ENCODE measurements around the gene ORAI3.

GRCh38 chr16:30944352-30944751 is 4.5 kb upstream of the ORAI3 start:
- TF ChIP-seq POLR2AphosphoS5 (IDR thresholded peaks at IDR 0.05; ENCODE audit: insufficient read depth in 1 of 2, low read depth in 1 of 2) (no peak), POLR2A (IDR thresholded peaks at IDR 0.05) (no peak)
- TF ChIP-seq, protein P1, sequence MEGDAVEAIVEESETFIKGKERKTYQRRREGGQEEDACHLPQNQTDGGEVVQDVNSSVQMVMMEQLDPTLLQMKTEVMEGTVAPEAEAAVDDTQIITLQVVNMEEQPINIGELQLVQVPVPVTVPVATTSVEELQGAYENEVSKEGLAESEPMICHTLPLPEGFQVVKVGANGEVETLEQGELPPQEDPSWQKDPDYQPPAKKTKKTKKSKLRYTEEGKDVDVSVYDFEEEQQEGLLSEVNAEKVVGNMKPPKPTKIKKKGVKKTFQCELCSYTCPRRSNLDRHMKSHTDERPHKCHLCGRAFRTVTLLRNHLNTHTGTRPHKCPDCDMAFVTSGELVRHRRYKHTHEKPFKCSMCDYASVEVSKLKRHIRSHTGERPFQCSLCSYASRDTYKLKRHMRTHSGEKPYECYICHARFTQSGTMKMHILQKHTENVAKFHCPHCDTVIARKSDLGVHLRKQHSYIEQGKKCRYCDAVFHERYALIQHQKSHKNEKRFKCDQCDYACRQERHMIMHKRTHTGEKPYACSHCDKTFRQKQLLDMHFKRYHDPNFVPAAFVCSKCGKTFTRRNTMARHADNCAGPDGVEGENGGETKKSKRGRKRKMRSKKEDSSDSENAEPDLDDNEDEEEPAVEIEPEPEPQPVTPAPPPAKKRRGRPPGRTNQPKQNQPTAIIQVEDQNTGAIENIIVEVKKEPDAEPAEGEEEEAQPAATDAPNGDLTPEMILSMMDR (IDR thresholded peaks at IDR 0.05), result no peak

All from vagina (tissue), 2 donors.